ENCODE measurements around the gene ADD2.

ADD2 gene

DNA sequence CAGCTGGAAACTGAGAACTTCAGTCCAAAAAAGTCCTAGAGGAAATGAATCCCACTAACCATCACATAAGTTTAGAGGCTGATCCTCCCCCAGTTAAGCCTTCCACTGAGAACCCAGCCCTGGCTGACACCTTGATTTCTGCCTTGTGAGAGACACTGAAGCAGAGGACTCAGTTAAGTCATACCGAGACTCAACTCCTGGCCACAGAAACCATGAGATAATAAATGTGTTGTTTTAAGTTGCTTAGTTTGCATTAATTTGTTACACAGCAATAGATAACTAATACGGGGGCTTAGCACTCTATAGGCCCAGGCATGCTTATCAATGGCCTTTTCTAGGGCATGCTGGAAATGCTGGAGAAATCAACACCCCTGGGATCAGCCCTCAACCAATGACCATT is 3.4 kb upstream of the ADD2 start:
- Mint-ChIP-seq H3K9me3 (ENCODE audit: low read depth) (no peaks in the 10 kb centered on the region), H3K4me3 (no peak overlapping the region), H3K4me1 (ENCODE audit: low read depth) (peaks cover 14% of the 10 kb centered on the region), H3K27ac (no peak overlapping the region), H3K36me3 (no peaks in the 10 kb centered on the region), H3K27me3 (peaks cover 15% of the 10 kb centered on the region)

DNA sequence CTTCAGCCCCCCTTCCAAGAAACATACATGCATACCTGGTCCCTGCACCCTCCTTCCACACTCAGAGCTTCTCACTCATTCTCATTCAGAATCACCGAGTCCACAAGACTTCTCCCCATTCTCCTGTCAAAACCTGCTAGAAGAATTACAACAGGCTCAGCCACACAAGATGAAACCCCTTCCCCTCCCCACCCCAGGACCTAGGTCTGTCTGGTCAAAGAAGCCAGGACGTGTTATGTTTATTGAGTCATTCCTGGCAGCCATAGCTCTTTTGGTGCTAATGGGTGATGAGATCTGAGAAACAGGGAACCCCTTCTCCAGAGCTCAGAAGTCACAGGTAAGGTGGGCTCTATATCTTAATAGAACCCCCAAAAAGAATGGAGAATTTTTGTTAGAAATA is 1.4 kb upstream of the ADD2 start:
- Mint-ChIP-seq H3K27ac (no peak overlapping the region), H3K4me1 (ENCODE audit: low read depth) (peaks cover 16% of the 10 kb centered on the region), H3K9me3 (ENCODE audit: low read depth) (no peaks in the 10 kb centered on the region), H3K4me3 (peak overlapping the region; percentile 85), H3K36me3 (no peaks in the 10 kb centered on the region), H3K27me3 (peaks cover 15% of the 10 kb centered on the region)

DNA sequence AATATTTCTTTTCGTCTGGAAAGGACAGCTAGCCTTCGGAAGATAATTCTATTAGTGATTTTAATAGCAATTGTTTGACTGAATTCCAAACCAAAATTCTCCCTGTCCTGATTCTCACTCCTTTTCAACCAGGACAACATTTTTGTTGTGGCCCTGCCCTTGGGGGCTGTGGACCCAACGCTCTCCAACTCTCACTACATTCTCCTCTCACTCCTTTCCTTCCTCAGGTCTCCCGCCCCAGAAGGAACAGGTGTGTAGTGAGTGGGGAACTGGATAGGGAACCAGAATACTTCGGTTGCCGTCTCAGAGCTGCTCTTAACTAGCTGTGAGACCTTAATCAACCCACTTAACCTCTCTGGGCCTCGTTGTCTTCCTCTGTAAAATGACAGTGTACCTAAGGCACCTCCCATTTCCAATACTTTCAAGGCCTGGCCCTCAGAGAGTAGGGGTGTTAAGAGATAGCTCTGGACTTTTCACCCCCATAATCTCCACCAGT is 638 bp upstream of the ADD2 start:
- Mint-ChIP-seq H3K9me3 (ENCODE audit: low read depth) (no peaks in the 10 kb centered on the region), H3K27me3 (peaks cover 8% of the 10 kb centered on the region), H3K4me1 (ENCODE audit: low read depth) (peaks cover 16% of the 10 kb centered on the region), H3K4me3 (peak overlapping the region; percentile 85), H3K27ac (peak overlapping the region; percentile 76), H3K36me3 (no peaks in the 10 kb centered on the region)

DNA sequence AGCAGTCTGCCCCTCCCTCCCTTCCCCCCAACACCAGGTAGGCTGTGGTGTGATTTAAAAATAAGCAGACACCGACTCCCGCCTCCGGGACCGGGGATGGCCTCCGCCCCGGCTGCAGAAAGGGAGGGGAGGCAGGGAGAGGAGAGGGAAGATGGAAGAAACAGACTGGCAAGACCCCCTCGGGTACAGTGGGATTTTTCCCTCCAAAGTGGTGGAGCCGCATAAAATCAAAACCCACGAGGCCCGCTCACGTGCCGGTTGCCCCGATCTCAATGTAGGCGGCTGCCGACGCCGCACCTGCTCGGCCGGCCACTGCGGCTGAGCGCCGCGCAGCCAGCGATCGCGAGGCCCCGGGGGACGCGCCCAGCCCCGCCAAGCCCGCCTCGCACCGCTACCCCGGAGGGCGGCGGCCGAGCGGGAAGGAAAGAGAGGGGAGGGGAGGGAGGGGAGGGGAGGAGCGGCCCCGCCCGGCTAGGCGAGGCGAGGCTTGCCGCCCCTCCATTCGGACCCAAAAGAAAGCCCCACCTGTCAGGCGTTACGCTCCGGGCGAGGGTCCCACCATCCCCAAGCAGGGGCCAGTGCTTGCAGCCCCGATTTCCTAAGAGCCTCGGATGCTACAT is 811 bp downstream of the ADD2 start:
- Mint-ChIP-seq H3K36me3 (no peaks in the 10 kb centered on the region), H3K4me3 (peak overlapping the region; percentile 79), H3K9me3 (ENCODE audit: low read depth) (no peaks in the 10 kb centered on the region), H3K27ac (peak overlapping the region; percentile 73), H3K4me1 (ENCODE audit: low read depth) (peaks cover 16% of the 10 kb centered on the region), H3K27me3 (peaks cover 3% of the 10 kb centered on the region)

DNA sequence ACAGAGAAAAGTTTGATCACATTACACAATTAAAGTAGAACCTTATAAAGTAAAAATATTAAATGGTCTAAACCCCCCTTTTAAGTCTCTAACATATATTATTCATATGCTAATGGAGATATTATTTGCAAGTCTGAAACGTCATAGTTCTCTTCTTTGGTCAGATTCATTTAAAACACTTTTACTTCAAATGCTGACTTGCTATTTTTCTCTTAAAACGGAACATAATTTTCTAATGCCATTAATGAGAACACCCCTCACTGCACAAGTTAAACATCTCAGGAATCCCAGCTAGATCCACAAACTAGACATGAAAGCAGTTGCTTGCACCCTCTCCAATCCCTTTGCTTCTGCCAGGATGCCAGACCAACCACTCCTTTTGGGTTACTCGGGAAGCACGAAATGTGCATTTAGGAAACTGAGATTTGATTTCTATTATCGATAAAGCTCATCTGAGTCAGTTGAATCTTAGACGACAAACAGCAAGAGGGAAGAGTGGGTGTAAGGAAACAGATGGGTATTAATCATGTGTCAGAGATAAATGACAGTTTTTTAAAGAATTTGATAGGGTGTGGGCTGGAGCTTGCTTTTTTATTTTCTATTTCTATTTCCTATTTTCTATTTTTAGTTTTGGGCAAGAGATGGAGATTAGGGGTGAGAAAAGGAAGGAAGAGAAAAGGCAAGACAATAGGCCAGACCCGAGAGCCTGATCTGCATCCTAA is 1.5 kb downstream of the ADD2 start:
- H3K27ac Mint-ChIP-seq, result peak overlapping the region; percentile 73

DNA sequence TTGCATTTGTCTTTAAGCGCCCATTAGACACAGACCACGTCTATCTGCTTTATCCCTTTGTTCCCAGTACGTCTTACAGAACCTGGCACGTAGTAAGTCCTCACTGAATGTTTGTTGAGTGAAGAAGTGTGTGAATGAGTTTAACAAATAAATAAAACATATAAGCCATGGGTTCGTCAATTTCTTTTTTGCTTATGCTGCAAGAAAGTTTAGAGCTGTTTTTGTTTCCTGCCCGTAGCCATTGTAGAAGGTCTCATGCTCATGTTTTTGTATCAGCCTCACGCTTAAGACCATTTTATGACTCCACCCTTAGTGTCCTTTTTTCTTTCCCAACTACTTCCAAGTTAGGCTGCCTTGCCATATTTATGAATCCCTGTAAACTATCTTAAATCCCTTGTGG is 2.5 kb downstream of the ADD2 start:
- peaks cover 2% of the 10 kb centered on the region for H3K36me3 Mint-ChIP-seq
- H3K4me1 Mint-ChIP-seq (ENCODE audit: low read depth), result peaks cover 16% of the 10 kb centered on the region
- no peaks in the 10 kb centered on the region for H3K27me3 Mint-ChIP-seq
- H3K27ac Mint-ChIP-seq, result no peak overlapping the region
- no peak overlapping the region for H3K4me3 Mint-ChIP-seq
- no peaks in the 10 kb centered on the region for H3K9me3 Mint-ChIP-seq (ENCODE audit: low read depth)

More for the DNA sequence above, 1.5 kb downstream of the ADD2 start:
- Mint-ChIP-seq H3K9me3 (ENCODE audit: low read depth) (no peaks in the 10 kb centered on the region), H3K27me3 (peaks cover 3% of the 10 kb centered on the region), H3K36me3 (no peaks in the 10 kb centered on the region), H3K4me1 (ENCODE audit: low read depth) (peaks cover 16% of the 10 kb centered on the region), H3K4me3 (peak overlapping the region; percentile 79)

DNA sequence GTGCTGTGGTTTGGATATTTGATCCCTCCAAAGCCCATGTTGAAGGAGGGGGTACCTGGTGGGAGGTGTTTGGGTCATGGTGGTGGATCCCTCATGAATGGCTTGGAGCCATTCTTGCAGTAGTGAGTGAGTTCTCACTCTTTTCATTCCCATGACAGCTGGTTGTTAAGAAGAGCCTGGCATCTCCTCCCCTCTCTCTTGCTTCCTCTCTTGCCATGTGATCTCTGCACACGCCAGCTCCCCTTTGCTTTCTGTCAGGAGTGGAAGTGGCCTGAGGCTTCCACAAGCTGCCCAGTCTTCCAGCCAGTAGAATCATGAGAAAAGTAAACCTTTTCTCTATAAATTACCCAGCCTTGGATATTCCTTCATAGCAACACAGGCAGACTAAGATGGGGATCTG is 8.6 kb downstream of the ADD2 start:
- Mint-ChIP-seq H3K36me3 (peaks cover 5% of the 10 kb centered on the region), H3K9me3 (ENCODE audit: low read depth) (no peaks in the 10 kb centered on the region), H3K4me1 (ENCODE audit: low read depth) (no peaks in the 10 kb centered on the region), H3K27ac (no peak overlapping the region), H3K4me3 (no peak overlapping the region), H3K27me3 (peaks cover 5% of the 10 kb centered on the region)

DNA sequence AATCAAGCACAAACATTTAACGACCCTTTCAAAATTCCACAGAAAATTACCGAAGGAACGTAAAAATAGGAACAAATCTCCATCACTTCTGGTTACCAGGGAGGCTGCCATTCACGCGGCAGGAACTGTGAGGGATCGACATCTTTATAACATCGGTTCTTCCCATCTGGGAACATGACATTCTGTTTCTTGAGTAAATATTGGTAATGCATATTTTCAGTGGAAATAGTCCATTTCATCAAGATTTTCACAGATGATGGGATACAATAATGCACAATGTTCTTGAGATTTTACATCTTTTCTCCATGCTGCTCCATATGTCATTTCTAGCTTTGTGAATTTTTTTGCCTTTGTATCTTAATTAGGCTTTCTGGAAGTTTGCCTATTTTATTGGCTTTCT is 10.0 kb downstream of the ADD2 start:
- no peak overlapping the region for H3K4me3 Mint-ChIP-seq
- no peaks in the 10 kb centered on the region for H3K9me3 Mint-ChIP-seq (ENCODE audit: low read depth)
- H3K27me3 Mint-ChIP-seq, result peaks cover 5% of the 10 kb centered on the region
- no peaks in the 10 kb centered on the region for H3K4me1 Mint-ChIP-seq (ENCODE audit: low read depth)
- peaks cover 5% of the 10 kb centered on the region for H3K36me3 Mint-ChIP-seq
- no peak overlapping the region for H3K27ac Mint-ChIP-seq

DNA sequence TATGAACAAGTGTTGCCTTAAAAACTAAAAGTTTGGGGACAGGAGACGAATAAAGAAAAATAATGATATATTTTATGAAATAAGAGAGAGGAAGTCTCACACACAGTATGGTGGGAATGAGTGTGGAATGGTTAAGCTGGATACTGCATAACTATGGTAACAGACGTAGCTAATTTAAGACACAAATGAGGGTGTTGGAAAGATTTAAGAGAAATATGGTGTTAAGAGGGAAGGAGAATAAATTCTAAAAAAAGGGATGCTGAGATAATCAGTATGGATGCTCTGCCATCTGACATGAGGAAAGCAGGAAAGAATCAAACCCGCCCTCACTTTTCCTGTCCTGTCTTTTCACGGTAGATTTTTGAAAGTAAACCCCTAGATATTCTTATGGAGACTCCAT is 10.6 kb downstream of the ADD2 start:
- Mint-ChIP-seq H3K4me3 (no peak overlapping the region), H3K4me1 (ENCODE audit: low read depth) (no peaks in the 10 kb centered on the region), H3K27ac (no peak overlapping the region), H3K27me3 (peaks cover 5% of the 10 kb centered on the region), H3K9me3 (ENCODE audit: low read depth) (no peaks in the 10 kb centered on the region), H3K36me3 (peaks cover 5% of the 10 kb centered on the region)

DNA sequence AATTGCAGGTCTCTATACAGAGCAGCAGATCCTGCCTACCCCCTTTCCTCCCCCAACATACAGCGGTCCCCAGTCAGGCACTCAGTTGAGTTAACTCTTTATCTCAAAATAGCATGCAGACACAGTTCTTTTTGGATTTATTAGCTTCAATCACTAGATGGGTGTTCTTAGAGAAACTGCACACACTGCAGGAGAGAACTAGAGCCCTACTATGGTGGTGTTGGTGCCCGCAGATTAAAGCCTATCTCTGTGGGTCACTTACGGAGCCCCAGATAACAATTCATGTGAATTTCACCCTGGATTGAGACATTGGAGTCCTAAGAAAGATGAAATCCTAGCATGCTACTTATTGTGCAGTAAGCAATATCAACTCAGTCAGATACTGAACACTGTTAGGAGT is 11.9 kb downstream of the ADD2 start:
- Mint-ChIP-seq H3K27me3 (peaks cover 5% of the 10 kb centered on the region), H3K4me3 (no peak overlapping the region), H3K27ac (no peak overlapping the region), H3K4me1 (ENCODE audit: low read depth) (no peaks in the 10 kb centered on the region), H3K36me3 (peaks cover 5% of the 10 kb centered on the region), H3K9me3 (ENCODE audit: low read depth) (no peaks in the 10 kb centered on the region)

DNA sequence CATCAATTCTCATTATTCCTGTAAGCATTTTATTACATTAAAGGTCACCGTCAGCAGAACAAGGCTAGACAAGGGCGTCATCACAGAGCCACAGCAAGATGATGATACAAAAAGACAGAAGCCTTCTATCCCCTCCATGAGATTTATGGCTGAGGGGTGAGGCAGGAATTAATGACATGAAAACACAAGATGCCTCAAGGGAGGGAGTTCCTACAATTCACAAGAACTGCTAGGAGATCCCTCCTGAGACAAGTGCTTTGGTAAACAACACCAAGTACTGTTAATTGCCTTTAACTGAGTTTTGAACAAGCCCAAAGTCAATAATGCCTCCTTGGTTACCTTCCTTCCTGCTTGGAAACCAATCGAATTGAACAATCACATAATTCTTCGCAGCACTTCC is 14.1 kb downstream of the ADD2 start:
- no peaks in the 10 kb centered on the region for H3K9me3 Mint-ChIP-seq (ENCODE audit: low read depth)
- peaks cover 5% of the 10 kb centered on the region for H3K36me3 Mint-ChIP-seq
- H3K4me3 Mint-ChIP-seq, result no peak overlapping the region
- H3K27me3 Mint-ChIP-seq, result peaks cover 5% of the 10 kb centered on the region
- peaks cover 2% of the 10 kb centered on the region for H3K4me1 Mint-ChIP-seq (ENCODE audit: low read depth)
- H3K27ac Mint-ChIP-seq, result no peak overlapping the region

DNA sequence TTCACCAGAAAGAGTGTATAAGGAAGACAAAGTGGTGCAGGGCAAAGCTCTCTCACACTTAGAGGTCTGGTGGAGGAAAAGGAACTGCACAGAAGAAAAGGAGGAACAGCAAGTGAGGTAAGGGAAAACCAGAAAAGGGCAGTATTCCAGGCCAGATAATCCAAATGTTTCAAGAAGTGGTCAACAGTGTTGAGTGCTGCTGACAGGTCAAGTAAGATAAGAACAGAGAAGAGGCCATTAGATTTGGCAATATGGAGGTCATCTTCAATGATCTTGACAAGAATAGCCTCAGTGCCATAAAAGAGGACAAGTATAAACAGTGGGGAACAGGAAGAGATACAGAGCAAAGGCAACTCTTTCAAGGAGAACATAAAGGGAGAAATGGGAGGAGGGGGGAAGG is 15.0 kb downstream of the ADD2 start:
- H3K9me3 Mint-ChIP-seq (ENCODE audit: low read depth), result no peaks in the 10 kb centered on the region

DNA sequence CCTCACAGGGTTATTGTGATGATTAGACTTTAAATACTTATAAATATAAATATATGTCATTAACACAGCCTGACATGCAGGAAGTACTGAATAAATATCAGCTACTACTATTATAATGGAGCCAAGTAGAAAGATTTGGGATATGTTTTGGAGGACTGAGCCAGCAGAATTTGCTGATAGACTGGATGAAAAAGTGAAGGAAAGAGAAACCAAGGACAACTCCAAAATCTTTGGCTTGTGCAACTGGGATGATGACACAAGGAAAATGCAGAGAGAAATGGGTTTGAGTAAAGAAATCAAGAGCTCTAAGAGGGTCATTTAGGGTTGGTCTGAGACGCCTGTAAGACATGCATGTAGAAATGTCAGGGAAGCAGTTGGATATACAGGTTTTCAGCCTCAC is 15.6 kb downstream of the ADD2 start:
- peaks cover 6% of the 10 kb centered on the region for H3K36me3 Mint-ChIP-seq
- no peak overlapping the region for H3K4me3 Mint-ChIP-seq
- H3K27me3 Mint-ChIP-seq, result peaks cover 2% of the 10 kb centered on the region

More for the DNA sequence above, 15.0 kb downstream of the ADD2 start:
- Mint-ChIP-seq H3K27me3 (peaks cover 4% of the 10 kb centered on the region), H3K27ac (no peak overlapping the region), H3K4me1 (ENCODE audit: low read depth) (peaks cover 2% of the 10 kb centered on the region), H3K36me3 (peaks cover 5% of the 10 kb centered on the region), H3K4me3 (no peak overlapping the region)

DNA sequence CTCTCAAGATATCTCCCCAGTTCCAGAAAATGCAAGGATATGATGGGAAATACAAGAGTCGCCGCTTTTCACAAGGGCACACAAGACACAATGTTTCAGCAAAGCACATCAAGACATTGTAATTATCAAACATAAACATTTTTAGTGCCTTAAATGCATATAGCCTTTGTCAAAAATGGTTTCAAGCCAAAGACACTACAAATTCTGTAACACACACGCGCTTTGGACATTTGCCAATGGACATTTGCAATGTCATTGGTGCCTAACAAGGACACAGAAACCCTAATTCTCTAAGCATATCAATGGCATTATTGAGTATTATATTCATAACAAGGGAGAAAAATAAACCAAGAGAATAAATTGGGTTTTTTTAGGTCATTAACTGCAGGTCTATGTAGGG is 16.1 kb downstream of the ADD2 start:
- Mint-ChIP-seq H3K4me1 (ENCODE audit: low read depth) (peaks cover 5% of the 10 kb centered on the region), H3K27me3 (peaks cover 2% of the 10 kb centered on the region), H3K4me3 (no peak overlapping the region), H3K36me3 (peaks cover 8% of the 10 kb centered on the region), H3K27ac (no peak overlapping the region), H3K9me3 (ENCODE audit: low read depth) (peaks cover 5% of the 10 kb centered on the region)

More for the DNA sequence above, 15.6 kb downstream of the ADD2 start:
- H3K4me1 Mint-ChIP-seq (ENCODE audit: low read depth), result peaks cover 3% of the 10 kb centered on the region
- peaks cover 3% of the 10 kb centered on the region for H3K9me3 Mint-ChIP-seq (ENCODE audit: low read depth)
- no peak overlapping the region for H3K27ac Mint-ChIP-seq

DNA sequence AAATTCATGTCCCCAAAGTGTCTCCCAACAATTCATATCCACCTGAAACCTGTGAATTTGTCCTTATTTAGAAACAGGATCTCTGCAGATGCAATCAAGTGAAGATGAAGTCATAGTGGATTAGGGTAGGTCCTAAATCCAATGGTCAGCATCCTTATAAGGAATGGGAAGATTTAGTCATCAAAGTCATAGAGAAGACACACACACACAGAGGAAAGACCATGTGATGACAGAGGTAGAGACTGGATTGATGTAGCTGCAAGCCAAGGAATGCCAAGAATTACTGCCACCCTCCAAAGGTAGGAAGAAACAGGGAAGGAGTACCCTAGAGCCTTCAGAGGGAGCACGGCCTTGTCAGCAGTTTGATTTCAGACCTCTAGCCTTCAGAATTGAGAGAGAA is 17.7 kb downstream of the ADD2 start:
- H3K4me1 Mint-ChIP-seq (ENCODE audit: low read depth), result peaks cover 5% of the 10 kb centered on the region
- peaks cover 5% of the 10 kb centered on the region for H3K9me3 Mint-ChIP-seq (ENCODE audit: low read depth)
- no peaks in the 10 kb centered on the region for H3K27me3 Mint-ChIP-seq
- no peak overlapping the region for H3K4me3 Mint-ChIP-seq
- H3K36me3 Mint-ChIP-seq, result peaks cover 5% of the 10 kb centered on the region
- H3K27ac Mint-ChIP-seq, result no peak overlapping the region

Data from activated naive CD8-positive, alpha-beta T cell (primary cell).